ENCODE results near the gene SPRED3.

SPRED3 gene

GRCh38 chr19:38378866-38379265 lies 9.6 kb upstream of the SPRED3 start:
- Histone ChIP-seq H3K4me1 (ENCODE audit: control insufficient read depth in 1 of 2, insufficient read depth in 1 of 2, low read depth in 1 of 2, low read length in 1 of 2) (peaks cover 14 to 15% of the 10 kb centered on the region in 2 experiments), H3K9me3 (no peaks in the 10 kb centered on the region), H3K36me3 (peaks cover 67% of the 10 kb centered on the region), H3K27ac (no peak overlapping the region), H3K4me3 (ENCODE audit: low read depth in 1 of 2, low read length in 1 of 2) (no peak overlapping the region), H3K27me3 (no peaks in the 10 kb centered on the region)
- TF ChIP-seq, protein P1, sequence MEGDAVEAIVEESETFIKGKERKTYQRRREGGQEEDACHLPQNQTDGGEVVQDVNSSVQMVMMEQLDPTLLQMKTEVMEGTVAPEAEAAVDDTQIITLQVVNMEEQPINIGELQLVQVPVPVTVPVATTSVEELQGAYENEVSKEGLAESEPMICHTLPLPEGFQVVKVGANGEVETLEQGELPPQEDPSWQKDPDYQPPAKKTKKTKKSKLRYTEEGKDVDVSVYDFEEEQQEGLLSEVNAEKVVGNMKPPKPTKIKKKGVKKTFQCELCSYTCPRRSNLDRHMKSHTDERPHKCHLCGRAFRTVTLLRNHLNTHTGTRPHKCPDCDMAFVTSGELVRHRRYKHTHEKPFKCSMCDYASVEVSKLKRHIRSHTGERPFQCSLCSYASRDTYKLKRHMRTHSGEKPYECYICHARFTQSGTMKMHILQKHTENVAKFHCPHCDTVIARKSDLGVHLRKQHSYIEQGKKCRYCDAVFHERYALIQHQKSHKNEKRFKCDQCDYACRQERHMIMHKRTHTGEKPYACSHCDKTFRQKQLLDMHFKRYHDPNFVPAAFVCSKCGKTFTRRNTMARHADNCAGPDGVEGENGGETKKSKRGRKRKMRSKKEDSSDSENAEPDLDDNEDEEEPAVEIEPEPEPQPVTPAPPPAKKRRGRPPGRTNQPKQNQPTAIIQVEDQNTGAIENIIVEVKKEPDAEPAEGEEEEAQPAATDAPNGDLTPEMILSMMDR (IDR thresholded peaks at IDR 0.05), result no peak

DNA sequence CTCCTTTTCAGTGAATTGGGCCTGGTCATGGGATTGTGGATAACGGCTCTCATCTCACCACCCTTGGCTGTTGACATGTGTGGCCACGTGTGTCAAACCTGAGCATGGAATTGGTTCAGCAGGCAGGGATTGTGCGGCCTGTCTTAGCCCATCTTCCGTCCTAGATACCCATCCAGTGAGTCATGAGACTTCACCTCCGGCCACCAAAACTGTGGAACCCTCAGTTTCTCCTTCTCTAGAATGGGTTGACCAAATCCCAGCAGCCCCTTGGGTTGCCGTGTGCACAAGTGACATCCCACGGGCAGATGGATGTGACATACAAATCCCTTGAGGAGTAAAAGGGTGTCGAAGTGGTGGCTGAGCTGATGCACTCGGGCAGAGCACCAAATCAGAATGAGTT lies 7.4 kb upstream of the SPRED3 start:
- H3K4me1 ChIP-seq (ENCODE audit: control insufficient read depth in 1 of 2, insufficient read depth in 1 of 2, low read depth in 1 of 2, low read length in 1 of 2), result peaks cover 0 to 4% of the 10 kb centered on the region in 2 experiments
- no peak overlapping the region for H3K27ac ChIP-seq
- no peak overlapping the region for H3K4me3 ChIP-seq (ENCODE audit: low read depth in 1 of 2, low read length in 1 of 2)
- H3K27me3 ChIP-seq, result peaks cover 15% of the 10 kb centered on the region
- no peaks in the 10 kb centered on the region for H3K9me3 ChIP-seq
- TF ChIP-seq, protein P1 (IDR thresholded peaks at IDR 0.05), result no peak
- peaks cover 84% of the 10 kb centered on the region for H3K36me3 ChIP-seq

- no peak overlapping the region for H3K4me3 ChIP-seq (ENCODE audit: low read depth in 1 of 2, low read length in 1 of 2)
- H3K9me3 ChIP-seq, result no peaks in the 10 kb centered on the region
- H3K27me3 ChIP-seq, result peaks cover 35% of the 10 kb centered on the region
- TF ChIP-seq, protein P1 (IDR thresholded peaks at IDR 0.05), result no peak
- H3K27ac ChIP-seq, result no peak overlapping the region
- peaks cover 69% of the 10 kb centered on the region for H3K36me3 ChIP-seq
- H3K4me1 ChIP-seq (ENCODE audit: control insufficient read depth in 1 of 2, insufficient read depth in 1 of 2, low read depth in 1 of 2, low read length in 1 of 2), result peaks cover 19 to 23% of the 10 kb centered on the region in 2 experiments
Observed at GRCh38 chr19:38383184-38383583, 5.3 kb upstream of the SPRED3 start.

GRCh38 chr19:38383743-38384142 lies 4.8 kb upstream of the SPRED3 start:
- H3K9me3 ChIP-seq, result no peaks in the 10 kb centered on the region
- peaks cover 68% of the 10 kb centered on the region for H3K36me3 ChIP-seq

GRCh38 chr19:38384209-38385027 lies 4.1 kb upstream of the SPRED3 start:
- no peak overlapping the region for H3K27ac ChIP-seq
- H3K36me3 ChIP-seq, result peaks cover 61% of the 10 kb centered on the region
- no peak overlapping the region for H3K4me3 ChIP-seq (ENCODE audit: low read depth in 1 of 2, low read length in 1 of 2)
- H3K9me3 ChIP-seq, result no peaks in the 10 kb centered on the region
- peaks cover 48% of the 10 kb centered on the region for H3K27me3 ChIP-seq
- peaks cover 24 to 26% of the 10 kb centered on the region in 2 experiments for H3K4me1 ChIP-seq (ENCODE audit: control insufficient read depth in 1 of 2, insufficient read depth in 1 of 2, low read depth in 1 of 2, low read length in 1 of 2)
- TF ChIP-seq, protein P1 (IDR thresholded peaks at IDR 0.05), result no peak

More at GRCh38 chr19:38383743-38384142, 4.8 kb upstream of the SPRED3 start:
- Histone ChIP-seq H3K27ac (no peak overlapping the region), H3K4me3 (ENCODE audit: low read depth in 1 of 2, low read length in 1 of 2) (no peak overlapping the region), H3K4me1 (ENCODE audit: control insufficient read depth in 1 of 2, insufficient read depth in 1 of 2, low read depth in 1 of 2, low read length in 1 of 2) (peaks cover 24 to 25% of the 10 kb centered on the region in 2 experiments), H3K27me3 (peaks cover 41% of the 10 kb centered on the region)
- TF ChIP-seq, protein P1 (IDR thresholded peaks at IDR 0.05), result no peak

All from neutrophil (primary cell).